Measurements from ENCODE around the gene CTNNA1. TPM values are rescaled to one million over a fixed set of nuclear protein-coding genes. Genes with fewer than 3 reads are reported as not detected.

The CTNNA1 gene
- total and polyA plus RNA-seq, 2 experiments from 2014 or later = 194 to 393 TPM

DNA sequence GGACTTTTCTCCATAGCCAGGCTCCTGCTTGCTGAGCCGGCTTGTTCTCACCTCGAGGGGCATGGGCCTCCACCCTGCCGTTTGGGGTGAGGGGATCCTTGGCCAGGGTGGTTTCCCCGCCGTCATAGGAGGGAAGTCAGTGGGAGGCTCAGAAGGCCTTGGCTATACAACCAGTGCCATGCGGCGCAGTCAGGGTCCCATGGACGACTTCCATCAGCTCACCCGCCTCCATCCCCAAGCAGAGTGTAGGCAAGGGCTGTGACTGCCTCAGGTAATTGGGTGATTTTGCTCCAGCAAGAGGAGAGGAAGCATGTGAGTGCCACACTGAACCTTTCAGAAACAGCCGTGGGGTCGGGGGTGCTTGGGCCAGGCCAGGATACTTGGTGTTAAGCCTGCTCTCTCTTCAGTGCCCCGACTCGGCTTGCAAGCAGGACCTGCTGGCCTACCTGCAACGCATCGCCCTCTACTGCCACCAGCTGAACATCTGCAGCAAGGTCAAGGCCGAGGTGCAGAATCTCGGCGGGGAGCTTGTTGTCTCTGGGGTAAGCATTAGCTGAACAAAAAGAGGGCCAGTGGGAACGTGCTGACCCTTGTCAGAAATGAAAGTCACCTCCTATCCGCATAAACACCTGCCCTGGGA, 179.1 kb downstream of the CTNNA1 start:
- Histone ChIP-seq H3K27ac (no peak overlapping the region), H3K9ac (no peak overlapping the region), H3K4me3 (no peak overlapping the region), H3K36me3 (ENCODE audit: low read depth) (peaks cover 57% of the 10 kb centered on the region; the same call in 1 of the 2 replicates), H3F3A (ENCODE audit: insufficient read depth) (peaks cover 7% of the 10 kb centered on the region; the same call in 1 of the 2 replicates), H3K4me2 (ENCODE audit: unreplicated experiment) (no peak overlapping the region), H3K4me1 (ENCODE audit: insufficient read depth) (no peaks in the 10 kb centered on the region), H3K79me2 (ENCODE audit: insufficient read depth) (peaks cover 7% of the 10 kb centered on the region; the same call in 1 of the 2 replicates), H4K20me1 (ENCODE audit: insufficient read depth) (no peaks in the 10 kb centered on the region), H3K27me3 (replicated peaks; ENCODE audit: insufficient read depth) (no peaks in the 10 kb centered on the region), H2AFZ (no peak overlapping the region), H3K9me3 (ENCODE audit: low read depth) (no peaks in the 10 kb centered on the region), H3K9me2 (ENCODE audit: insufficient read depth) (no peaks in the 10 kb centered on the region)
- in situ Hi-C loops (cut with MboI) = no loop called here
- no peak for DNase-seq
- 86 to 88% methylated on average over 20 of the region's 20 CpGs for WGBS, 2 experiments (ENCODE audit: low coverage in 1 of 2, low lambda C conversion rate in 2 of 2, missing lambda C conversion rate in 2 of 2)
- no peak for TF ChIP-seq EZH2phosphoT487 (IDR thresholded peaks at IDR 0.05; ENCODE audit: insufficient read depth, low read depth)
- no peak for TF ChIP-seq EZH2 (IDR thresholded peaks at IDR 0.05; ENCODE audit: insufficient read depth, poor library complexity, severe bottlenecking)

DNA sequence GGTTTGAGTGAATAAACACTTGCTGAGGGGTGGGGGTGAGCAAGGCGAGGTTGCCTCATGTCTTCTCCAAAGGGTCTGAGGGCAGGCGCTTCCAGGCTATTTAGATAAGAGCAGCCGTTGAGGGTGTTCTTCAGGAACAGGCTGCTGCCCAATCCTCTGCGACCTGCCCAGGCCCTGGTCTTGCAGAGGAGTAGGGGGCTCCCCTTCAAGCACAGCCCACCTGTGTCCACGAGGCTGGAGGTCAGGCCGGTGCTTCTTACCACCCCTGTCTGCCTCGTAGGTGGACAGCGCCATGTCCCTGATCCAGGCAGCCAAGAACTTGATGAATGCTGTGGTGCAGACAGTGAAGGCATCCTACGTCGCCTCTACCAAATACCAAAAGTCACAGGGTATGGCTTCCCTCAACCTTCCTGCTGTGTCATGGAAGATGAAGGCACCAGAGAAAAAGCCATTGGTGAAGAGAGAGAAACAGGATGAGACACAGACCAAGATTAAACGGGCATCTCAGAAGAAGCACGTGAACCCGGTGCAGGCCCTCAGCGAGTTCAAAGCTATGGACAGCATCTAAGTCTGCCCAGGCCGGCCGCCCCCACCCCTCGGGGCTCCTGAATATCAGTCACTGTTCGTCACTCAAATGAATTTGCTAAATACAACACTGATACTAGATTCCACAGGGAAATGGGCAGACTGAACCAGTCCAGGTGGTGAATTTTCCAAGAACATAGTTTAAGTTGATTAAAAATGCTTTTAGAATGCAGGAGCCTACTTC, 180.5 kb downstream of the CTNNA1 start:
- TF ChIP-seq EZH2phosphoT487 (IDR thresholded peaks at IDR 0.05; ENCODE audit: insufficient read depth, low read depth) = no peak
- TF ChIP-seq EZH2 (IDR thresholded peaks at IDR 0.05; ENCODE audit: insufficient read depth, poor library complexity, severe bottlenecking) = no peak
- DNase-seq = no peak
- no peak overlapping the region for H3K4me2 ChIP-seq (ENCODE audit: unreplicated experiment)
- H3K4me3 ChIP-seq = no peak overlapping the region
- no peaks in the 10 kb centered on the region for H4K20me1 ChIP-seq (ENCODE audit: insufficient read depth)
- no peaks in the 10 kb centered on the region for H3K9me3 ChIP-seq (ENCODE audit: low read depth)
- in situ Hi-C loops (cut with MboI) = no loop called here
- no peak overlapping the region for H3K27ac ChIP-seq
- H3F3A ChIP-seq (ENCODE audit: insufficient read depth) = peaks cover 2% of the 10 kb centered on the region; the same call in 1 of the 2 replicates
- H2AFZ ChIP-seq = no peak overlapping the region
- H3K9me2 ChIP-seq (ENCODE audit: insufficient read depth) = no peaks in the 10 kb centered on the region
- H3K9ac ChIP-seq = no peak overlapping the region
- H3K79me2 ChIP-seq (ENCODE audit: insufficient read depth) = no peaks in the 10 kb centered on the region
- H3K27me3 ChIP-seq (replicated peaks; ENCODE audit: insufficient read depth) = no peaks in the 10 kb centered on the region
- no peaks in the 10 kb centered on the region for H3K4me1 ChIP-seq (ENCODE audit: insufficient read depth)
- 92 to 94% methylated on average over 18 of the region's 18 CpGs for WGBS, 2 experiments (ENCODE audit: low coverage in 1 of 2, low lambda C conversion rate in 2 of 2, missing lambda C conversion rate in 2 of 2)
- peaks cover 51% of the 10 kb centered on the region; the same call in 1 of the 2 replicates for H3K36me3 ChIP-seq (ENCODE audit: low read depth)

DNA sequence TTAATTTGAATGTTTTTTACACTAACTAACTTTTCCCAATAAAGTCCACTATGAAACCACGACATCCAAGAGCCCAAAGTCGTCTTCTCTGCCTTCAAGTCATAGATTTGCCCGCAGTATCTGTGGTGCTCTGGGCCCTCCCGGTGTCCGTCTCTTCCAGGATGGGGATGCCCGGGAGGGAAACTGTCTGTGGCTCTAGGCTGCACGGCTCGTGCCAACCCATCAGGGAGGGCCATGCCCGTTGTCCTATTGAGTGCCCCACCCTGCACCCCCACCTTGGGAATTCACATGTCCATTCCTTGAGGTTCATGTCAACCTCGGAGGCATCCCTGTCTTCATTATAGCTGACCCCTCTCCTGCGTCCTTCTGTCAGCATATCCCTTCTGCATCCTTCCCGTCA, 181.7 kb downstream of the CTNNA1 start:
- H3K4me2 ChIP-seq (ENCODE audit: unreplicated experiment) = no peak overlapping the region
- no peak overlapping the region for H2AFZ ChIP-seq
- no peak overlapping the region for H3K4me3 ChIP-seq
- H3K4me1 ChIP-seq (ENCODE audit: insufficient read depth) = no peaks in the 10 kb centered on the region
- no peak for DNase-seq
- no peaks in the 10 kb centered on the region for H3K9me3 ChIP-seq (ENCODE audit: low read depth)
- H4K20me1 ChIP-seq (ENCODE audit: insufficient read depth) = no peaks in the 10 kb centered on the region
- no peaks in the 10 kb centered on the region for H3K27me3 ChIP-seq (replicated peaks; ENCODE audit: insufficient read depth)
- H3K36me3 ChIP-seq (ENCODE audit: low read depth) = peaks cover 44% of the 10 kb centered on the region; the same call in 1 of the 2 replicates
- H3K9me2 ChIP-seq (ENCODE audit: insufficient read depth) = no peaks in the 10 kb centered on the region
- no peaks in the 10 kb centered on the region for H3K79me2 ChIP-seq (ENCODE audit: insufficient read depth)
- H3K27ac ChIP-seq = no peak overlapping the region
- WGBS, 2 experiments (ENCODE audit: low coverage in 1 of 2, low lambda C conversion rate in 2 of 2, missing lambda C conversion rate in 2 of 2) = 87 to 89% methylated on average over 12 of the region's 12 CpGs
- TF ChIP-seq EZH2 (IDR thresholded peaks at IDR 0.05; ENCODE audit: insufficient read depth, poor library complexity, severe bottlenecking) (no peak), EZH2phosphoT487 (IDR thresholded peaks at IDR 0.05; ENCODE audit: insufficient read depth, low read depth) (no peak)
- in situ Hi-C loops (cut with MboI) = no loop called here
- no peak overlapping the region for H3K9ac ChIP-seq
- H3F3A ChIP-seq (ENCODE audit: insufficient read depth) = peaks cover 15% of the 10 kb centered on the region

- Histone ChIP-seq H3K4me3 (no peak overlapping the region), H3F3A (ENCODE audit: insufficient read depth) (peaks cover 20% of the 10 kb centered on the region), H3K4me2 (ENCODE audit: unreplicated experiment) (no peak overlapping the region), H3K9me2 (ENCODE audit: insufficient read depth) (no peaks in the 10 kb centered on the region), H3K79me2 (ENCODE audit: insufficient read depth) (no peaks in the 10 kb centered on the region), H4K20me1 (ENCODE audit: insufficient read depth) (no peaks in the 10 kb centered on the region), H3K27ac (no peak overlapping the region), H3K4me1 (ENCODE audit: insufficient read depth) (no peaks in the 10 kb centered on the region), H3K9ac (no peak overlapping the region), H2AFZ (no peak overlapping the region), H3K36me3 (ENCODE audit: low read depth) (peaks cover 39% of the 10 kb centered on the region; the same call in 1 of the 2 replicates), H3K27me3 (replicated peaks; ENCODE audit: insufficient read depth) (no peaks in the 10 kb centered on the region), H3K9me3 (ENCODE audit: low read depth) (no peaks in the 10 kb centered on the region)
- in situ Hi-C loops (cut with MboI) = no loop called here
- DNase-seq = no peak
- 86 to 95% methylated on average over 6 to 10 of the region's 10 CpGs for WGBS, 2 experiments (ENCODE audit: low coverage in 1 of 2, low lambda C conversion rate in 2 of 2, missing lambda C conversion rate in 2 of 2)
- TF ChIP-seq EZH2phosphoT487 (IDR thresholded peaks at IDR 0.05; ENCODE audit: insufficient read depth, low read depth) = no peak
- TF ChIP-seq EZH2 (IDR thresholded peaks at IDR 0.05; ENCODE audit: insufficient read depth, poor library complexity, severe bottlenecking) = no peak
Observed at GRCh38 chr5:138935466-138935865, 182.2 kb downstream of the CTNNA1 start.
